ENCODE measurements around the gene PLBD2.

DNA sequence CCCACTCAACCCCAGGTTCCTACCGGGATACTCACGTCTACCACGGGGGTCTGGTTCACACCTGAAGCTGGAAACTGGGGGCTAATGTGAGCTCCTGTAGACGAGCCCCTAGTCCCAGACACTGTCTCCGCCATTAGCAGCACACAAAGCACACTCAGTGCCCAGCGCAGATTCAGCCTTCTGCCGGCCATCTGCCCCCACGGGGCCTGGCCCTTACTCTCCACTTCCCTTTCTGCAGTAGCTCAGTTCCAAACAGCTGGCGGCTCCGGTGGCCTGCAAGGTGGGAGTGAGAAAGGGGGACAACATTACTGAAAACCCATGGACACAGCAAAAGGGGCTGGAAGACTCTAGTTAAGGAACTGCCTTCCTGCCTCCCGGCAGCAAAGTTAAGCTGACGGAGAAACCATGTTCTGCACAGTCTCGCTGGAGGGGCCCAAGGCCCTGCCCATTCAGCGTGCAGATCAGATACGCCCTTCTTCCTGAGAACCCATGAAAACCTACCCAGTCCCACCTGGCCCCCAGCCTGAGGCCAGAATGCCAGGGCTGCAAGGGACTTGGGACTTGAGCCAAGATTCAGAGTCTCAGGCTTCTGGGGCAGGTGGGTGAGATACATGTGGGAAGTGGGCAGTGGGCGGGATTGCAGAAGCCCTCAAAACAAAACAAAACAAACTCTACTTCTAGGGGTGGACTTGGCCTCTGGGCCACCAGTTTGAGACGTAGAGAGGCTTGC lies 25.5 kb upstream of the PLBD2 start:
- TF ChIP-seq POLR2A (IDR thresholded peaks at IDR 0.05) (no peak), POLR2AphosphoS5 (IDR thresholded peaks at IDR 0.05) (no peak)
- TF ChIP-seq, protein P1, sequence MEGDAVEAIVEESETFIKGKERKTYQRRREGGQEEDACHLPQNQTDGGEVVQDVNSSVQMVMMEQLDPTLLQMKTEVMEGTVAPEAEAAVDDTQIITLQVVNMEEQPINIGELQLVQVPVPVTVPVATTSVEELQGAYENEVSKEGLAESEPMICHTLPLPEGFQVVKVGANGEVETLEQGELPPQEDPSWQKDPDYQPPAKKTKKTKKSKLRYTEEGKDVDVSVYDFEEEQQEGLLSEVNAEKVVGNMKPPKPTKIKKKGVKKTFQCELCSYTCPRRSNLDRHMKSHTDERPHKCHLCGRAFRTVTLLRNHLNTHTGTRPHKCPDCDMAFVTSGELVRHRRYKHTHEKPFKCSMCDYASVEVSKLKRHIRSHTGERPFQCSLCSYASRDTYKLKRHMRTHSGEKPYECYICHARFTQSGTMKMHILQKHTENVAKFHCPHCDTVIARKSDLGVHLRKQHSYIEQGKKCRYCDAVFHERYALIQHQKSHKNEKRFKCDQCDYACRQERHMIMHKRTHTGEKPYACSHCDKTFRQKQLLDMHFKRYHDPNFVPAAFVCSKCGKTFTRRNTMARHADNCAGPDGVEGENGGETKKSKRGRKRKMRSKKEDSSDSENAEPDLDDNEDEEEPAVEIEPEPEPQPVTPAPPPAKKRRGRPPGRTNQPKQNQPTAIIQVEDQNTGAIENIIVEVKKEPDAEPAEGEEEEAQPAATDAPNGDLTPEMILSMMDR (IDR thresholded peaks at IDR 0.05) = no peak

Data from breast epithelium (tissue), 3 donors.